NCI-H2196 (cell line): ENCODE data around the gene WASF3.
A peak's percentile ranks its signal among the peaks of the same experiment; 100 is the strongest.

Experiments used
- DNase-seq: peaks from one replicate; lab custom pipeline; 2025; ENCODE audit not compliant: unreplicated experiment; lab: John Stamatoyannopoulos, UW

The WASF3 gene

DNA sequence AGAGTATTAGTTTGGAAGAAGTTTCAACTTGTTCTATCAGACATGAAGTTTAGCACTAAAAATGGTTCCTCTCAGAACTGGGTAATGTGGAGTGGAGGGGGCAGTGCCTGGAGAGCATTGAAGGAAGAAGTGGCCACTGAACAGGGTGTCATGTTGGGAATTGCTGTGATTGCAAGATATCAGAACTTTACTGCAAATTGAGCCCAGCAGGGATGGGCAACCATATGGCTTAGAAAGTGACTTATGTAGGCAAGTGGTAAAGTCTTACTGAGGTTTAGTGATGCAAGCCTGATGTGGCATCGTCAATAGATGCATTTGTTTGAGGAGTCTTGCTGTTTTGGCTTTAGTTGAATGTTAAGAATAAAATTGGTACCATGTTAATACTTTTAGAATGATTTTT is 31.7 kb downstream of the WASF3 start:
- DNase-seq = no peak

DNA sequence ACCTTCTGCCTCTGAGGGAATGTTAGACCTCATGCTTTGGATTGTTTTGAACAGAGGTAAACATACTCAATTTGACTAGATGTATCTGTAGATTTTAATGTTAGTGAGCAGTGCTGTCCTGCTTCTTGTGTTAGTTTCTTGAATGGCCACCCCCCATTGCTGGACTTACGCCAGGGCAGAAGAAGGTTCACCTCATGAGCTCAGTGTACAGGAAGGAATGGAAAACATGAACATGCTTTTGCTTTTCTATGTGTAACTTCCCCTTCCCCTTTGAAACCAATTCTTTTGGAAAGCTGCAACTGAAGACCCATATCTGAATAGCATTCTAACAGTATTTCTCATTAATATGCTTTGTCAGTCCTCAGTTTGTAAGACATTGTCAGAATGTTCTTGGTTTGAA is 32.3 kb downstream of the WASF3 start:
- DNase-seq = no peak

DNA sequence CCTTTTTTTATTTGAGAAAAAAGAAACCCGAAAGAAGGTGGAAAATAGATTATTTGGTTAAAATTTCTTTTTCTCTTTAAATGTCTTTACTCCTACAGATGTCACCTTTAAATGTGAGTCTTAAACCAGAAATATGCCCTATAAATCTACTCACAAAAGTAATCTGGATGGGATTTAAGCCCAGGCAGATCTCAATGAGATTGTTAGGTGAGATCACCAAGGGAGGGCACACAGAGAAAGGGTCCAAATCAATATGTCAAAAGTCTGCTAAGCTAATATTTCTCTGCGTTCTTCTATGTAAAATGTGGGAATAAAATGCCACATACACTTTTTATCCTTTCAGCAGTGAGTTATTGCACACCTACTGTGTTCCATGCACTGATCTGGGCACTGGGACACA is 32.9 kb downstream of the WASF3 start:
- DNase-seq = no peak

DNA sequence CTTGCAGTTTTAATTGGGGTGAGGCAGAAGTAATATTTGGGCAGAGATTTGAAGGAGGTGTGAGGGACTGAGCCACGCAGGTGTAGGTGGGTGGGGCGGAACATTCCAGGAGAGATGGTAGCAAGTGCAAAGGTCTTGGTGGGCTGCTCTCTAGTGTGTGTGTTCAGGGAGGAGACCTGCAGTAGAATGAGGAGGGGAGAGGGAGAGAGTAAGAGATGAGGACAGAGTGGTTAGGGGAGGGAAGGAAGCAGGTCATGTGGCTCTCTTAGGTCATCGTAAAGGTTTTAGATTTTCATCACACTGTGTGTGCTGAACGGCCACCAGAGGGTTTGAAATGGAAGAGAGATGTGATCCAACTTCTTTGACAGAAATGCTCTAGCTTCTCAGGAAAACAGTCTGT is 33.5 kb downstream of the WASF3 start:
- DNase-seq = no peak

DNA sequence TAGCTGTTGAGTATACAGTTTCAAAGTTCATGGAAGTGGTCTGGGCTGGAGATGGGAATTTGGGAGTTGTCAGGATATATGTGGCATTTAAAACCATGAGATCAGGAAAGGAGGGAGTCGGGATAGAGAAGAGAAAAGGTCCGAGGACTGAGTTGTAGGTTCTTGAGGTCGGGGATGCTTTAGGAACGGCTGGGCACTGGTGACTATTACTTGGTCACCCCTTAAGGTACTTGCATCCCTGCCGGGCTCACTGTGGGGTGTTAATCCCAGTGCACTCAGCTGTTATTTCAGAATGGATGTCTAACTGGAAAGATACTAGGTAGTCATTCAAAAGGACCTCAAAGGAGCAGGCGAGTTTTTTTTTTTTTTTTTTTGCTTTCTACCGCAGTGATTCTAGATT is 34.2 kb downstream of the WASF3 start:
- no peak for DNase-seq

DNA sequence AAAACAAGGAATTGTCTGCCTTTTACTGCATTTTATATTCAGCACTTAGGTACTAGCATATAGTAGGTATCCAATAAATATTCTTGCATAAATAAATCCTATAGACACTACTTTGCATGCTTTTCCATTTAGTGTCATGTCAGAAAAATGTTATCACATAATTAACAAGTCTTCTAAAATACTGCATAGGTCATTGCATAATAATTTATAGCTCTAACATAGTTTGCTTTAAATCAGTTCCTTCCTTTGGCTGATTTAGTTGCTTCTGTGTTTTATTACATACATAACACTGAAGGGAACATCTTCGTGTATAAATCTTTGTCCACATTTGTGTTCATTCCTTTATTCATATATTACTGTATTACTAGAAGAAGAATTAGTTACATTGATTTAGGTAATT is 36.2 kb downstream of the WASF3 start:
- no peak for DNase-seq

DNA sequence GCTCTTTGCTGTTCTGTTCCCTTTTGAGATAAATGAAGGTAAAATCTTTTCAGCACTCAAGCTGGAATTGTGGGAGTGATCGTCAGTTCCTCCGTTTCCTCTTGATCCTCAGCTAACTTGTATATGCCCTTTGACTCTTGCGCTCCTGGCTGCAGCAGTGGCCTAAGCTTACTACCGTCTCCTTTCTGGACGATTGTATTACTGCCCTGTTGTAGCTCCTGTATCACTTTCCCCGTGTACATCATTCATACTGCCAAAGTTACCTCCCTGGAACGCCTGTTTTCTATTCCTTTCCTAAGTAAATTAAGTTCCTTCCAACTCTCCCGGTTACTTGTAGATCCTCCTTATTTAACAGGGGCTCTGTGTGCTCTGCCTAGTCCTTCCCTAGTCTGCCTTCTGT is 36.9 kb downstream of the WASF3 start:
- no peak for DNase-seq

DNA sequence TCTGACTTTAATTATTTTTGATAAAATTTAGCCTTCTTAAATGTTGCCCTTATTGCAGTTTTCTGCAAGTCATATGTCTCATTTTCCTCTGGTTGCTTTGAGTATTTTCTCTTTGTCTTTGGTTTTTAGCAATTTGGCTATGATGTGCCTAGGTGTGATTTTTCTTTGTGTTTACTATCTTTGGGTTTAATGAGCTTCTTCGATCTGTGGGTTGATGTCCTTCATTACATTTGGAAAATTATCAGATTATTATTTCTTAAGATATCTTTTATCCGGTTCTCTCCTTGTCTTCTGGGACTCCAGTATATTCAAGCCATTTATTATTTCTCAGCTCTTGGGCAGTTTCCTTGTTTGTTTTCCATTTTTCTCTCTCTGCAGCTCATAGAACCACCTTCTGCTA is 39.0 kb downstream of the WASF3 start:
- no peak for DNase-seq

DNA sequence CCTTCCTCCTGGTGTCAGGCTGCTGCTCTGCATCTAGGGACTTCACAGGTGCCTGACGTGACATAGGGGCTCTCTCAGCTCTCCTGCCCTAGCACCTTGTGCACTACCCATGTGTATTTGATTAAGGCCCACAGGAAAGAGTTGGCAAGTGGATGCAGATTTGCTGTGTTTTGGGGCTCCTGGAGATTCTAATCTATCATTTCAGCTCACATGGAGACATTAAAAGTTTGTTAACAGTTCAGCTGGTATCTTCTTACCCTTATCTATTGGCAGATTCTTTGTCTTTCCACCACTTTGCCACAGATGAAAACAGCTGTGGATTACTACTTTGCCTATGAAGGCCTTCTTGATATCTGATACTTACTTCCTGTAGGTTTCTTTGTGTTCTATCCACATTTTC is 41.9 kb downstream of the WASF3 start:
- DNase-seq = no peak

DNA sequence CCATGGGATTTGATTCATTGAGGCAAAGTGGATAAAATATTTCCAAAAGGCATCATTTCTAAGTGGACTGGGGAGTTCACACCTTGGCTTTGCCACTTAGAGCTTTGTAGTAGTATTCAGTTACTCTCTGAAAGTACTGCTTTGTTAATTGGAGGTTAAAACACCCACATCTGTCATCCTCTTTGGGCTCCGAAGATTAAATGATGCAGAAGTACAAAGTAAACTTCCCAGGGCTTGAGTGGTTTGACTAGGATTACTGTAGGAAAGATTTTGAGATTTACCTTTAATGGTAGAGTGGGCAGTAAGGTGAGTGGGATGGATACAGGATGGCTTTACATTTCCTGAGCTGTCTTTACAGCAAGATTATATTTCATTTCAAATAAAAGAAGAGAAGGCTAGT is 42.4 kb downstream of the WASF3 start:
- no peak for DNase-seq

DNA sequence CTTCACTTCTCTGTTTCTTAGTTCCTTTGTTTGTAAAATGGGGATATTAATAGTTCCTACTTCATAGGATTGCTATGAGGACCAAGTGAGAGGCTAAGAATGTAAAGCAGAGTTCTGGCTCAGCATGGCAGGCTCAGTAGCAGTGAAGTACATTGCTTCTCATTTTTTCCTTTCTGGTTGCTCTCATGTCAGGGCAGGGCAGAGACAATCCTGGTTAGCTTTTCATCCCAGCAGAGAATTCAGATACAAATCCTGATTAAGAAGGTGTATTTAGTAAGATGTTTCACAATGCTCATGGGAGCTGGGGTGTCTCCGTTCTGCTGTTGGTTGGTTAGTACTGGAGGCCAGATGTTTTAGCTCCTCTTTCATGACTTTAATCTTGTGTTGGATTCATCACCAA is 42.9 kb downstream of the WASF3 start:
- DNase-seq = no peak

DNA sequence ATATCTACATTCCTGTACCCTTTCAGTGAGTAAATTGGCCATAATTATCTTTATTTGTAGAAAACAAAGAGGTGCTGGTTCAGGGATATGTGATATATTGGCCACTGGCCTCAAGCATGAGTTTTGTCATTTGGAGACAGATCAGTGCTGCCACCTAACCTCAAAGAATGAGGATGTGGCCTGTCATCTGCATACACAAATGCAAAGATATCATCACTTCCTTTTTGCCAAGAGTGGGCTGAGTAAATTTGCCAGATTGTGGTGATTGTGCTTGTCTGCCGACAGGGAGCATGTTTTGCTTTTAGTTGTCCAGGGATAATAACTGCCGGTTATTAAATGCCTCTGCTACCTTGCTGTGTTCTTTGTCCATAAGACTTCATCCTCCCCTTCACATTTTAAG is 44.2 kb downstream of the WASF3 start:
- peak; percentile 6 for DNase-seq

DNA sequence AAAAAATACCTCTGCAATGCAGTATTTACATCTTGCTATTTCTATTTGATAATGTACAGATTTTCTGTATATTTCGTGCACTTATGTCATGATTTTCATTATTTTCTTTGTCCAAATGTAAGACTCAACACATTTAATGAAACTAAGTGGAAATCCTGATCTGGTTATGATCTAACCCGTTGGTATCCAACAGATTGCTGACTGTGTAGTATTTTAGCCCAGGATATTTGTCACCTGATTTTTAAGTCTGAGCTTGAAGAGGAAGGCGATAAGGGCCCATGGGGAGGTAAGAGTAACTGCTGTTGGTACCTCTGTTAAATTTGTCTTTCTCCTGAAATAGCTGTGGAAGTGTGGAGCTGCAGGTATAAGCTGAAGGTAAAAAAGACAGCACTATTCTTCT is 45.3 kb downstream of the WASF3 start:
- DNase-seq = no peak

DNA sequence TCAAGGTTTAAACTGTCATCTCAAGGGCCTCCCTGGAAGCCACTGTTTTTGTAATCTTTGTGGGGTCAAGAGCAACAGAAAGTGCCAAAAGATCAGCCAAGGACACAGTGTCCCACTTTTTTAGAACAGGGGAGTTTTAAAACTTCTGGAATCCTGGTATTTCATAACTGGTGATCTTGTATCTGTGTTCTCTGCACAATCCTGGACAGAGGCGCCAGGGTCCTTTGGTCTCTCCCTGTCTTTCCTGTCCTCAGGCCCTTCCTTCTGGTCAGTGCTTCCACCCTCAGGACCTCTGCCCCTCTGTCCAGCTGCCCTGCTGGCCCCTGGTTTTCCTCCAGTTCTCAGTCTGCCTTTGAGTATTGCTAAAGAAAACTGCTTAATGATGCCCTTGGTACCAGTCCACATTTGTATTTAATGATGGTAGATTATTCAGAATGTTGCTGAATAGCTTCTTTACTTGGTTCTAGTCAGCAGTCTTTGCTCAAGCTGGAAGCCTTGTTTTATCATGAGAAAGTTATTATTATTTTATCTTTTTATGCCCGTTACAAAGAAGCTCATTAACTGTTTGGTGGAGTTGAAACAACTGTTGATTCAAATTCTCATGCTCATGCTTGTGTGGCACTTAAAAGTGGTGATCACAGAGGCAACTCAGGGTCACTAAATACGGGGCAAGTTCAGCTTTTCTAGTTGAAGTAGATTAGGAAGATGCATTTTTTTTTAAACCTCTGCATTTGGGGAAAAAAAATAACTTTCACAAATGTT is 47.5 kb downstream of the WASF3 start:
- DNase-seq = no peak

DNA sequence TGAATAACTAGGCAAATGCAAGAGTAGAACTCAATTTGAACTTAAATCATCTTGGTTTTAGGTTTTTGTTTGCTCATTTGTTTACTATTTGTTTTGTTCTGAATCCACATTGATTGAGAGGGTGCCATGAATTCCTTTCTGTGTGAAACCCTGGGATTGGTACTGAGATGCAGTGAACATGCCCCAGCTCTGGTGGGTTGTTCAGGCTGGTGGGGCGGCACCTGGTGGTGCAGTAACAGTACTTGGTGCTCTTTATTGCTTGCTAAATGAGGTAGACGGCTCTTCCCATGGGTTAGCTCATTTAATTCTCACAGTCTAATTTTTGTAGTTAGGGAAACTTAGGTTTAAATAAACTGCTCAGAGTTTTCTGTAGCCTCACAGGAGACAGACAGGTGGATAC is 48.4 kb downstream of the WASF3 start:
- DNase-seq = no peak

DNA sequence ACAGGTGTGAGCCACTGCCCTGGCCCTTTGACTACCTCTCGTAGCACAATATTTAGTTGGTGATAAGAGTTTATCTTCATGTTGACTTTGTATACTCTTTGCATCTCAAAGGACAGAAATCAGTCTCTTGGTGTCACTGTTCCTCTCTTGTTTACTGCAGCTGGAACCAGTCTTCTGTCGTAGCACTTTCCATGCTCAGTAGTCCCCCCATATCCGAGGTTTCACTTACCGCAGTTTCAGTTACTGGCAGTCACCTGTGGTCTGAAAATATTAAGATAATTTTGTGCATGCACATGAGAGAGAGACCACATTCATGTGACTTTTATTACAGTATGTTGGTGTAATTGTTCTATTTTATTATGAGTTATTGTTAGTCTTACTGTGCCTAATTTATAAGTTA is 49.1 kb downstream of the WASF3 start:
- no peak for DNase-seq

DNA sequence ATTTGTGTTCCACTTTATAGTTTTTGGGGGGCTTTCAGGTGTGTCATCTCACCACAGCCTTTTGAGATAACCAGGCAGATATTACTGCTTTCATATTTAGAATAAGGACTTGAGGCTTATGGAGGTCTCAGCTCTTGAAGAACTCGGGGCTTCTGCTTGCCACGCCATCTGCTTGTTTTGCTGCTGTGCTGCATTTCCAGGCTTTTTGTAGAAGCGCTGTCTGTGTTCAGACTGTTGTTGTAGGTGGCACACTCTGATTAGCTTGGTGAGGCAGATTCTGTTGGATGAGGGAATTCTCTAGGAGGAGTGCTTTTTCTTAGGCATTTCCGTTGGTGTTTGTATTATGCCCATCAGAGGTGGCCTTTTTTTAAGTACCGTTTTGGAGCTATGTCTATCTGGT is 57.2 kb downstream of the WASF3 start:
- no peak for DNase-seq

DNA sequence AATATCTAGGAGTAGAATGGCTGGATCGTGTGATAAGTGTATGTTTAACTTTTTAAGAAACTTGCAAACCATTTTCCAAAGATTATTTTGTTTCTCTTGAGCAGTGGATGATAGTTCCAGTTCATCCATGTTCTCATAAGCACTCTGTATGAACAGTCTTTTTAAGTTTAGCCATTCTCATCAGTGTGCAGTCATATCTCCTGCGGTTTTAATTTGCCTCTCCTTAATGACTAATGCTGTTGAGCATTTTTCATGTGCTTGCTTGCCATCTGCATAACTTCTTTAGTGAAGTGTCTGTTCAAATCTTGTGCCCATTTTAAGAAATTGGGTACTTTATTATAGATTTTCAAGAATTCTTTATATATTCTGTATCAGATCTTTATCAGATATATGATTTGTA is 58.6 kb downstream of the WASF3 start:
- no peak for DNase-seq

DNA sequence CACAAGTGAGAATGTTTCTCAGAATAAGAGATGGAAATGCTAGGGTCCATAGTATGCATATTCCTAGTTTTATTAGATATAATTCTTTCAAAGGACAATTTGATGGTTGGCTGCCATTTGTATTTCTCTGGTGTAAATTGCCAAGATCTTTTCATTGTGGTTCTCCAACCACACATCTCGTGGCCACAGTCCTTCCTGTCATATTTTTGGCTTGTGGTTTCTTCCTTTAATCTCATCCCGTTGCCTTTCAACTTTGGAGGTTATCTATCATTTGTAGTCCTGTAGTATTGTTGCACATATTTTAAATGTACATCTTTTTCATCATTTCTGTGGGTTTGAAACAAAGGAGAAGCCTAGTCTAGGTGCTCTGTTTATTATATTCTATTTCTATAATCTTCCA is 61.2 kb downstream of the WASF3 start:
- no peak for DNase-seq

DNA sequence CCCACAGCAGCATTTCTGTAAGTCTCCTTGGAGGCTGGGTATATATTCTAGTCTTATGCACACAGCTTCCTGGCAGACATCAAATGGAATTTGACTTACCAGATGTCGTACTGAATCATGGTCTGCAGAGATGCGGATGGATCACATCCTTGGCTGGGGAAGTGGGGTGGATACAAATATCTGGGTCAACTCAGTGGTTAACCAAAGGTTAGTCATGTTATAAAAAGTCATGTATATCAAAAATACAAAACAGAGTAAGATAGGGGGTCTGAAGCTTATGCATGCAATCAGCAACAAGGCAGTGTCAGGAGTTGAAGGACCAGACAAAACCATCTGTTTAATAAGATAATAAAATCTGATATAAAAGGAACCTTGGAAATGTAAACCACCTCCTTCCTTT is 61.9 kb downstream of the WASF3 start:
- DNase-seq = no peak

DNA sequence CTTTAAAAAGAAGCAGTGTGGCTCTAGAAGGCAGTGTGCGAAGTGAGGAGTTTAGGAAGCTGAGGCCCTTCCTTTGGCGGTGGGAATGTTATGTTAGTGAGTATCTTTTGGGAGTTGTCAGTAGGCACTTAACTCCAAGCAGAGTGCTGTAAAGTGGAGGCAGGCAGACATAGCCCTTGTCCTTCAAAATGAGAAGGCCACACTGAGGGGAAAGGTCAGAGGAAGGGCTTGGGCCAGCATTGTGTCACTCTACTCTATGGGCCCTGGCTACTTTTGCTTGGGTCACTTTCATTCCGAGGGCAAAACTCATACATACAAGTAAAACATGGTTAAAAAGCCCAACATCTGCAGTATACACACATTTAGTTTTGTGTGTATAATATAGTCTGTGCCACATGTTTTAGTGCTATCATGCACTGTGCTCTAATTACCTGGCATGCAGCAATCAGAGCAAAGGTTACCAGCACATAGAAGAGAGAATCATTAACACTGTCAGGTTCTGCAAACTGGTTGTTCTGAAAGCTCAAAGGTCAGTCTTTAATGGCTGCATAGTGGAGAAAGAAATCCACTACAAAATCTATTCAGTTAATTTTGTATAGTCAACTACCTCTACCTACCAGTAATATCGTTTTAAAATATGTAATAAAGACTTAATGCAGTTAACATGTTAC is 64.4 kb downstream of the WASF3 start:
- DNase-seq = no peak

DNA sequence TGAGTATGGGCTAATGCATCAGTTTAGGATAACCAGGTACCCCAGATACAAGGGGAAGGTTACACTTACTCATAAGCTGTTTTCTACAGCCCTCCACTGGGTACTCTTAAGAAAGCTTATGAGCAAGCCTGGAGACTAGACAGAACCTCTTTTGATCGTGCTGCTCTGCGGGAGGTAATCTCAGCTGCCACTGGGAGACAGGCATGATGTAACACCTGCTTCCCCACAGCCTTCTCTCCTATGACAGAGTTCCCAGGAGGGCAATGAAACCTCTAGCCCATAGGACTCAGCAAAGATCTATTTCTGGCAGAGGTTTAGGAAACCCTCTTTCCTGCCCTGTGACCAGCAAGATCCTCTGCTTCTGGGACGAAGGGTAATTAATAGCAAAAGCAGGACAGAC is 65.6 kb downstream of the WASF3 start:
- no peak for DNase-seq

DNA sequence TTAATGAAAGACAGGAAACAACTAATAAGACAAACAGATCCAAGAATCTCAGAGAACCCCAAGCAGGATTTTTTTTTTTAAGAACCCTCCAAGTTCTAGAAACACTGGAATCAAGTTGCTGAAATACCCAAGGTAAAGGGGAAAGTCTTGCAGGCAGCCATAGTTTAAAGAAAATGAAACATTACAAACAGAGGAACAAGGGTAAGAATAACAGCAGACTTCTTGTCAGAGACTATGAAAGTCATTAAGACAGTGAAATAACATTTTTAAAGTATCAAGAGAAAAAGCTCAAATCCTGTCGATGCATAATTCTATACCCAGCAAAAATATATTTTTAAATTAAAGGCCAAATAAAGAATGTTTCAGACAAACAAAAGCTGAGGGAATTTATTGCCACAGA is 67.1 kb downstream of the WASF3 start:
- DNase-seq = no peak
